Subcutaneous preadipocyte (primary cell): ENCODE data around the gene RAB14. TPM values are rescaled to one million over a fixed set of nuclear protein-coding genes. Genes with fewer than 3 reads are reported as not detected.

Experiments used
- small RNA-seq: library from RNA; depleted of rRNA; stranded (forward); fragments of <200 nt; gene quantifications from one replicate; pipeline ENCODE3, GENCODE V24; 2012
- total RNA-seq: library from RNA; depleted of rRNA; stranded (reverse); fragments of >200 nt; gene quantifications from 2 replicates; pipeline ENCODE4 v1.2.3, GENCODE V29; 2012

The RAB14 gene
- 25.4 and 28.0 TPM in 2 replicates for total RNA-seq

GRCh38 chr9:121201738-121202533, at the start of gene RAB14:
Gene RAB14, minus strand, starts transcription at chr9:121201869. Its CDS starts 8,457 bp downstream, at chr9:121193412.

Small RNA genes lying within 50 kb of the gene (small RNA-seq; reads per million reads assigned to genes)
- gene RN7SL181P, result 0.08 reads per million

Other genes starting within 250 kb of the RAB14 start
- 4.4 and 5.1 TPM in 2 replicates for gene C5, start 151.6 kb downstream of the RAB14 start, total RNA-seq
- gene CNTRL, start 126.9 kb downstream of the RAB14 start, total RNA-seq, result 7.0 and 13.7 TPM in 2 replicates
- gene GSN, start 66.3 kb upstream of the RAB14 start, total RNA-seq, result 186 and 208 TPM in 2 replicates
- gene STOM, start 168.4 kb upstream of the RAB14 start, total RNA-seq, result 117 and 141 TPM in 2 replicates